K562 (cell line): Measurements from ENCODE around the gene GPR108. TPM values are rescaled to one million over a fixed set of nuclear protein-coding genes. Genes with fewer than 3 reads are reported as not detected.

Experiments used
- BRCA1 ChIP-seq, 2 experiments: fragments of 450-650 bp in 1 of 2; sonication (generic) in 1 of 2; formaldehyde crosslinking in 1 of 2; IDR thresholded peaks; 2 replicates each; pipeline versions ENCODE4 v1.5.0 to v1.6.1; 2017 to 2020; ENCODE audit warnings: mild to moderate bottlenecking in 1 of 2, missing genetic modification reagents in 1 of 2
- DMBX1 ChIP-seq: fragments of 250-450 bp; sonication (Bioruptor Pico); IDR thresholded peaks from 2 replicates; pipeline ENCODE4 v1.8.0; 2022; ENCODE audit warnings: inconsistent platforms, mild to moderate bottlenecking, moderate library complexity, borderline replicate concordance
- FOXP1 ChIP-seq: sonication (generic); formaldehyde crosslinking; IDR thresholded peaks from 2 replicates; pipeline ENCODE4 v1.8.0; 2022; ENCODE audit warnings: mild to moderate bottlenecking, missing genetic modification reagents
- MCM5 ChIP-seq: fragments of 450-650 bp; IDR thresholded peaks from 2 replicates; pipeline ENCODE4 v1.6.1; 2016; ENCODE audit warnings: low read depth
- NCOA1 ChIP-seq: fragments of 450-650 bp; IDR thresholded peaks from 2 replicates; pipeline ENCODE4 v1.6.1; 2016; ENCODE audit warnings: low read depth
- NFYB ChIP-seq: IDR thresholded peaks from 2 replicates; pipeline ENCODE4 v1.6.1; 2011; ENCODE audit warnings: mild to moderate bottlenecking, moderate library complexity; ENCODE audit not compliant: insufficient read length; ENCODE audit errors: extremely low read depth
- PHB ChIP-seq: fragments of 250-450 bp; sonication (Bioruptor Pico); IDR thresholded peaks from 2 replicates; pipeline ENCODE4 v1.5.0; 2021
- SRSF7 ChIP-seq: fragments of 200-400 bp; formaldehyde crosslinking; optimal IDR thresholded peaks from 2 replicates; pipeline ENCODE3; 2017; ENCODE audit warnings: mild to moderate bottlenecking, low read depth, low read length
- TBP ChIP-seq: optimal IDR thresholded peaks from 2 replicates; pipeline ENCODE3; 2011; ENCODE audit warnings: low read depth, low read length, improper control_type of control experiment
- ZNF184 ChIP-seq: sonication (generic); formaldehyde crosslinking; IDR thresholded peaks from 2 replicates; pipeline ENCODE4 v1.5.0; 2020; ENCODE audit warnings: missing genetic modification reagents
- ZNF699 ChIP-seq: fragments of 250-450 bp; sonication (Bioruptor Pico); IDR thresholded peaks from 2 replicates; pipeline ENCODE4 v1.8.0; 2021; ENCODE audit warnings: mild to moderate bottlenecking, moderate library complexity; ENCODE audit not compliant: insufficient replicate concordance
- ZNF780A ChIP-seq: fragments of 250-450 bp; sonication (Bioruptor Pico); IDR thresholded peaks from 2 replicates; pipeline ENCODE4 v1.5.0; 2021; ENCODE audit warnings: mild to moderate bottlenecking
- polyA plus RNA-seq, 8 experiments: library from polyadenylated mRNA; depleted of rRNA in 4 of 8; stranded (reverse) in 5 of 8; unstranded in 3 of 8; fragments of >200 nt; fragmentation: Nextera tagmentation in 2 of 8; fragmentation: Illumina TruSeq in 1 of 8; extraction: Ambion mirVana in 2 of 8; extraction: Trizol in 1 of 8; gene quantifications; 2 replicates each; pipeline versions ENCODE4 v1.2.1 to v1.2.3, GENCODE V29; 2011 to 2014; ENCODE audit warnings: inconsistent platforms in 1 of 8, missing spikeins in 1 of 8
- total RNA-seq, 7 experiments: library from RNA; depleted of rRNA in 6 of 7; stranded (reverse); fragments of >200 nt in 6 of 7; fragmentation: Illumina TruSeq in 2 of 7; extraction: Trizol in 2 of 7; gene quantifications; 2 replicates each; pipeline versions ENCODE4 v1.2.1 to v1.2.3, GENCODE V29; 2011 to 2021; ENCODE audit warnings: low replicate concordance in 1 of 7
- TF ChIP-seq, protein P1 (sequence below), 2 experiments: fragments of 450-650 bp; conservative IDR thresholded peaks; 2 replicates each; pipeline ENCODE4 v1.6.1; 2017; ENCODE audit warnings: mild to moderate bottlenecking in 2 of 2, moderate library complexity in 2 of 2
- TF ChIP-seq, protein P2 (sequence below): sonication (generic); formaldehyde crosslinking; IDR thresholded peaks from 2 replicates; pipeline ENCODE4 v1.9.0; 2022; ENCODE audit warnings: mild to moderate bottlenecking, missing genetic modification reagents
- TF ChIP-seq, protein P3 (sequence below): IDR thresholded peaks from 2 replicates; pipeline ENCODE4 v1.6.1; 2011; ENCODE audit warnings: borderline replicate concordance, low read depth, mild to moderate bottlenecking, moderate library complexity, low read length; ENCODE audit not compliant: insufficient read depth, poor library complexity, severe bottlenecking
- TF ChIP-seq, protein P4 (sequence below): fragments of 250-450 bp; sonication (Bioruptor Pico); IDR thresholded peaks from 2 replicates; pipeline ENCODE4 v1.8.0; 2021; ENCODE audit warnings: moderate library complexity, mild to moderate bottlenecking, inconsistent platforms
- TF ChIP-seq, protein P5 (sequence below): fragments of 450-650 bp; IDR thresholded peaks from 2 replicates; pipeline ENCODE4 v1.6.1; 2017; ENCODE audit warnings: antibody characterized with exemption
- TF ChIP-seq, protein P6 (sequence below): sonication (generic); formaldehyde crosslinking; IDR thresholded peaks from 2 replicates; pipeline ENCODE4 v1.8.1; 2023; ENCODE audit warnings: mild to moderate bottlenecking, missing genetic modification reagents, moderate library complexity

Gene GPR108
- total and polyA plus RNA-seq, 9 of the 15 experiments (the other 6 are each of a cell fraction or from before 2014, with no cell fraction given): 2.4 to 33.2 (median 24.4) TPM

DNA sequence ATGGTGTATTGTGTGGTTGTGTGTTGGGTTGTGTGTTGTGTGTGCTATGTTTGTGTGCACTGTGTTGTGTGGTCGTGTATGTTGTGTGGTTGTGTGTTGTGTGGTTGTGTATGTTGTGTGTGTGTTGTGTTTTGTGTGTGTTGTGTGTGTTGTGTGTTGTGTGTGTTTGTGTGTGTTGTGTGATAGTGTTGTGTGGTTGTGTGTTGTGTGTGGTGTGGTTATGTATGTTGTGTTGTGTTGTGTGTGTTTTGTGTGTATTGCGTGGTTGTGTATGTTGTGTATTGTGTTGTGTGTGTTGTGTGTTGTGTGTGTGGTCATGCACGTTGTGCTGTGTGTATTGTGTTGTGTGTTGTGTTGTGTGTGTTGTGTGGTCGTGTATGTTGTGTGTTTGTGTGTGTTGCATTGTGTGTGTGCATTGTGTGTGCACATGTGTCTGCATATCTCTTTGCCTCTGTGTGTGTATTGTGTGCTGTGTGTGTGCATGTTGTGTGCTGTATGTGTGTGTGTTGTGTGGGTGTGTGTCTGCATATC is 19.9 kb downstream of the GPR108 start (continued):
- TF ChIP-seq, protein P1, sequence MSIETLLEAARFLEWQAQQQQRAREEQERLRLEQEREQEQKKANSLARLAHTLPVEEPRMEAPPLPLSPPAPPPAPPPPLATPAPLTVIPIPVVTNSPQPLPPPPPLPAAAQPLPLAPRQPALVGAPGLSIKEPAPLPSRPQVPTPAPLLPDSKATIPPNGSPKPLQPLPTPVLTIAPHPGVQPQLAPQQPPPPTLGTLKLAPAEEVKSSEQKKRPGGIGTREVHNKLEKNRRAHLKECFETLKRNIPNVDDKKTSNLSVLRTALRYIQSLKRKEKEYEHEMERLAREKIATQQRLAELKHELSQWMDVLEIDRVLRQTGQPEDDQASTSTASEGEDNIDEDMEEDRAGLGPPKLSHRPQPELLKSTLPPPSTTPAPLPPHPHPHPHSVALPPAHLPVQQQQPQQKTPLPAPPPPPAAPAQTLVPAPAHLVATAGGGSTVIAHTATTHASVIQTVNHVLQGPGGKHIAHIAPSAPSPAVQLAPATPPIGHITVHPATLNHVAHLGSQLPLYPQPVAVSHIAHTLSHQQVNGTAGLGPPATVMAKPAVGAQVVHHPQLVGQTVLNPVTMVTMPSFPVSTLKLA (conservative IDR thresholded peaks at IDR 0.05): peak in 1 of 2 experiments; percentile 26; a peak in 1 of 4 replicates
- no peak for TF ChIP-seq MCM5
- TF ChIP-seq NCOA1: peak; percentile 67; the same call in 1 of the 2 replicates
- TF ChIP-seq ZNF699 (CRISPR knock-in tag): no peak
- TF ChIP-seq NFYB: no peak
- TF ChIP-seq, protein P2, sequence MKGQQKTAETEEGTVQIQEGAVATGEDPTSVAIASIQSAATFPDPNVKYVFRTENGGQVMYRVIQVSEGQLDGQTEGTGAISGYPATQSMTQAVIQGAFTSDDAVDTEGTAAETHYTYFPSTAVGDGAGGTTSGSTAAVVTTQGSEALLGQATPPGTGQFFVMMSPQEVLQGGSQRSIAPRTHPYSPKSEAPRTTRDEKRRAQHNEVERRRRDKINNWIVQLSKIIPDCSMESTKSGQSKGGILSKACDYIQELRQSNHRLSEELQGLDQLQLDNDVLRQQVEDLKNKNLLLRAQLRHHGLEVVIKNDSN (CRISPR knock-in tag): peak; percentile 65
- TF ChIP-seq PHB (CRISPR knock-in tag): no peak
- TF ChIP-seq, protein P3, sequence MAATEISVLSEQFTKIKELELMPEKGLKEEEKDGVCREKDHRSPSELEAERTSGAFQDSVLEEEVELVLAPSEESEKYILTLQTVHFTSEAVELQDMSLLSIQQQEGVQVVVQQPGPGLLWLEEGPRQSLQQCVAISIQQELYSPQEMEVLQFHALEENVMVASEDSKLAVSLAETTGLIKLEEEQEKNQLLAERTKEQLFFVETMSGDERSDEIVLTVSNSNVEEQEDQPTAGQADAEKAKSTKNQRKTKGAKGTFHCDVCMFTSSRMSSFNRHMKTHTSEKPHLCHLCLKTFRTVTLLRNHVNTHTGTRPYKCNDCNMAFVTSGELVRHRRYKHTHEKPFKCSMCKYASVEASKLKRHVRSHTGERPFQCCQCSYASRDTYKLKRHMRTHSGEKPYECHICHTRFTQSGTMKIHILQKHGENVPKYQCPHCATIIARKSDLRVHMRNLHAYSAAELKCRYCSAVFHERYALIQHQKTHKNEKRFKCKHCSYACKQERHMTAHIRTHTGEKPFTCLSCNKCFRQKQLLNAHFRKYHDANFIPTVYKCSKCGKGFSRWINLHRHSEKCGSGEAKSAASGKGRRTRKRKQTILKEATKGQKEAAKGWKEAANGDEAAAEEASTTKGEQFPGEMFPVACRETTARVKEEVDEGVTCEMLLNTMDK: no peak
- no peak for TF ChIP-seq ZNF184 (CRISPR knock-in tag)
- TF ChIP-seq DMBX1 (CRISPR knock-in tag): no peak
- peak; percentile 99 for TF ChIP-seq FOXP1
- TF ChIP-seq BRCA1 (IDR thresholded peaks at IDR 0.05): no peak
- TF ChIP-seq BRCA1 (CRISPR knock-in tag; IDR thresholded peaks at IDR 0.05): 0 out of 2 replicates have a peak, but pooled peaks have one; percentile 37
- no peak for TF ChIP-seq ZNF780A (CRISPR knock-in tag)
- no peak for TF ChIP-seq SRSF7
- TF ChIP-seq, protein P4, sequence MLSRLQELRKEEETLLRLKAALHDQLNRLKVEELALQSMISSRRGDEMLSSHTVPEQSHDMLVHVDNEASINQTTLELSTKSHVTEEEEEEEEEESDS (CRISPR knock-in tag): no peak
- TF ChIP-seq, protein P5, sequence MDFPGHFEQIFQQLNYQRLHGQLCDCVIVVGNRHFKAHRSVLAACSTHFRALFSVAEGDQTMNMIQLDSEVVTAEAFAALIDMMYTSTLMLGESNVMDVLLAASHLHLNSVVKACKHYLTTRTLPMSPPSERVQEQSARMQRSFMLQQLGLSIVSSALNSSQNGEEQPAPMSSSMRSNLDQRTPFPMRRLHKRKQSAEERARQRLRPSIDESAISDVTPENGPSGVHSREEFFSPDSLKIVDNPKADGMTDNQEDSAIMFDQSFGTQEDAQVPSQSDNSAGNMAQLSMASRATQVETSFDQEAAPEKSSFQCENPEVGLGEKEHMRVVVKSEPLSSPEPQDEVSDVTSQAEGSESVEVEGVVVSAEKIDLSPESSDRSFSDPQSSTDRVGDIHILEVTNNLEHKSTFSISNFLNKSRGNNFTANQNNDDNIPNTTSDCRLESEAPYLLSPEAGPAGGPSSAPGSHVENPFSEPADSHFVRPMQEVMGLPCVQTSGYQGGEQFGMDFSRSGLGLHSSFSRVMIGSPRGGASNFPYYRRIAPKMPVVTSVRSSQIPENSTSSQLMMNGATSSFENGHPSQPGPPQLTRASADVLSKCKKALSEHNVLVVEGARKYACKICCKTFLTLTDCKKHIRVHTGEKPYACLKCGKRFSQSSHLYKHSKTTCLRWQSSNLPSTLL: peak; percentile 87
- TF ChIP-seq TBP: no peak
- TF ChIP-seq, protein P6, sequence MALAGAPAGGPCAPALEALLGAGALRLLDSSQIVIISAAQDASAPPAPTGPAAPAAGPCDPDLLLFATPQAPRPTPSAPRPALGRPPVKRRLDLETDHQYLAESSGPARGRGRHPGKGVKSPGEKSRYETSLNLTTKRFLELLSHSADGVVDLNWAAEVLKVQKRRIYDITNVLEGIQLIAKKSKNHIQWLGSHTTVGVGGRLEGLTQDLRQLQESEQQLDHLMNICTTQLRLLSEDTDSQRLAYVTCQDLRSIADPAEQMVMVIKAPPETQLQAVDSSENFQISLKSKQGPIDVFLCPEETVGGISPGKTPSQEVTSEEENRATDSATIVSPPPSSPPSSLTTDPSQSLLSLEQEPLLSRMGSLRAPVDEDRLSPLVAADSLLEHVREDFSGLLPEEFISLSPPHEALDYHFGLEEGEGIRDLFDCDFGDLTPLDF (CRISPR knock-in tag): peak; percentile 78; the same call in 1 of the 2 replicates
